GM19463 (cell line): ENCODE results near the gene ZNF451.
"Not testable (repeated sequence)": the region's sequence is repeated elsewhere in the genome, so short reads cannot be mapped to it uniquely, and the experiment has no call there.

Source experiments
- ATAC-seq: cut with Tn5 transposase; IDR thresholded peaks from one replicate; pipeline ENCODE4 v1.9.1; 2021; ENCODE audit warnings: mild to moderate bottlenecking, moderate library complexity; ENCODE audit not compliant: unreplicated experiment

ZNF451 gene

DNA sequence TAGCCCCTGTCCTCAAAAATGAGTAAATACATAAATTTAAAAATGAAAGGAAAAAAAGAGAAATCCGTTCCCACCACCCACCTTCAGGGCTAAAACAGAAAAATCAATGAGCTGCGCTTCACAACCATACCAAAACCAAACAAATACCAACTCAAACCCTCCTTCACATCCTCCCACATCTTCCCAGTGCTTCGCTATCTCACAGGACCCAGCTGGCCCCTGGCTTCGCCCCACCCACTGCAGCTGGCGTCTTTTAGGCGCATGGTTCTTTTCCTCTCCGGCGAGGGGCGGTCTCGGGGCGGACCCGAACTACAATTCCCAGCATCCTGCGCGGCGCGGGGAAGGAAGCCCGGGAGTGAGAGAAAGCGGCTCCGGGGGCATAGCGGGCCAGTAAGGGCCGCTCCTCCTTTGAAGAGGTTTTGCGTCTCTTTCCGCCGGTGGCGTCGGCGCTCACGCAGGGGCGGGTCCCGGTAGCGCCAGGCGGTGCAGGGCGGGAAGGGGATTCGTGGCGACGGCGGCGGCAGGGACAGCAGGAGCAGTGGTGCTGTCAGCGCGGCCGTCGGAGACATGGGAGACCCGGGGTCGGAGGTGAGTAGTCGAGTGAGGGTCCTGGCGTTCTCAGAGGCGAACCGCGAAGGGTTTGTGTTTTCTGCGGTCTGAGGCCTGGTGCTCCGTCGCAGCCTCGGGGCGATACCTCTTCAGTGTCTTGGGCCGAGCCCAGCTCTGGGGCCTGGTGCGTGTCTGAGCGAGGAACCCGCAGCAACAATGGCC is at the start of gene ZNF451:
TSS of gene ZNF451 (plus strand) at position 502 of the 771 bp plus-strand sequence. CDS start at position 568, 66 bp downstream.
- ATAC-seq, result peak; percentile 85

DNA sequence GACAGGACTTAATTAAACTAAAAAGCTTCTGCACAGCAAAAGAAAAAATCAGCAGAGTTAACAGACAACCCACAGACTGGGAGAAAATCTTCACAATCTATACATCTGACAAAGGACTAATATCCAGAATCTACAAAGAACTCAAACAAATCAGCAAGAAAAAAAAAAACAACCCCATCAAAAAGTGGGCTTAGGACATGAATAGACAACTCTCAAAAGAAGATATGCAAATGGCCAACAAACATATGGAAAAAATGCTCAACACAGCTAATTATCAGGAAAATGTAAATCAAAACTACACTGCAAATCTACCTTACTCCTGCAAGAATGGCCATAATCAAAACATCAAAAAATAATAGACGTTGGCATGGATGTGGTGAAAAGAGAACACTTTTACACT is 45.9 kb upstream of the ZNF451 start:
- ATAC-seq, result not testable (repeated sequence)

GRCh38 chr6:57044568-57044967 is 45.4 kb upstream of the ZNF451 start:
- no peak for ATAC-seq

DNA sequence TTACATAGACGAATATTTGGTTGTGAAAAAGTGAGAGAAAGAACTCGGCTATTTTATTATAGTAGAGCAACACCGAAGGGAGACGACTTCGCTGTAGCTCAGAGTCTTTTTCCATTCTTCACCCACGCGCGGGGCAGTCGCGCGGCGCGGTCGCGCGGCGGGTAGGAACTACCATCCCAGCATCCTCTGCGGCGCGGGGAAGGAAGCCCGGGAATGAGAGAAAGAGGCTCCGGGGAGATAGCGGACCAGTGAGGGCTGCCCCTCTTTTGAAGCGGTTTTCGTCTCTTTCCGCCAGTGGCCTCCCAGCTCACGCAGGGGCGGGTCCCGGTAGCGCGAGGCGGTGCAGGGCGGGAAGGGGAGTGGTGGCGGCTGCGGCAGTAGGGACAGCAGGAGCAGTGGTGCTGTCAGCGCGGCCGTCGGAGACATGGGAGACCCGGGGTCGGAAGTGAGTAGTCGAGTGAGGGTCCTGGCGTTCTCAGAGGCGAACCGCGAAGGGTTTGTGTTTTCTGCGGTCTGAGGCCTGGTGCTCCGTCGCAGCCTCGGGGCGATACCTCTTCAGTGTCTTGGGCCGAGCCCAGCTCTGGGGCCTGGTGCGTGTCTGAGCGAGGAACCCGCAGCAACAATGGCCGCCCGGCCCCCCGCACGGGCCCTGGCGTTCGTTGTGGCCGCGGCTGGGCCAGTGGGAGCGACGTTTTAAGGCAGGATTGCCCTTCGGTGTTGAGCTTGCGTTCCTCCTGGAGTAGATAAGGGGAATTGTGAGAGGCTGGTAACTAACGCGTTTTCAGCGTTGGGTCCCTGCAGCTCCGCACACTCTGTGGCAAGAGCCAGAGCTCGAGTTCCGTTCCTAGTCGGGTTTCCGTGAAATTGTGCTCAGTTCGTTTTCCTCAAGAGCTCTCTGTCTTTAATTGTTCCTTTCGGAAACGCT is 43.4 kb upstream of the ZNF451 start, which contains the start of gene KIAA1586:
TSS of gene KIAA1586 (plus strand) at position 362 of the 925 bp plus-strand sequence. CDS start at position 425, 63 bp downstream.
- peak; percentile 95 for ATAC-seq

- peak; percentile 16 for ATAC-seq
These were observed 42.8 kb upstream of the ZNF451 start for GRCh38 chr6:57047257-57047585.

DNA sequence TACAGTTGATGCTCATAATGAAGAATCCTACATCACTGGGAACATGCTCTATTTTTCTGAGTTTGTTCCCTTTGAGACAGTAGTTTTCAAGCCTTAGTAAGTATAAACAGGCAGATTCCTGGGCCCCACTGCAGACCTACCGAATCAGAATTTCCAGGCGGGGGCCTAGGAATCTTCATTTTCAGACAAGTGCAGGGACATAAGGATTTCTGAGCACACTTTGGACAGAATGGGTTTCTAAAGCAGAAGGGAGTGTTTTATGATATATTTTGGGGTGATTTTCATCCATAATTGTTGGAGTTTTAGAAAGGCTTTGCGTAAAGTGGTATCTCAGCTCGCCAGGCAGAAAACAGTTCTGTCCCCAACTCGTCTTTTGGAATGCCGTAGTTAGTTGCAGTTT is 42.1 kb upstream of the ZNF451 start:
- not testable (repeated sequence) for ATAC-seq

DNA sequence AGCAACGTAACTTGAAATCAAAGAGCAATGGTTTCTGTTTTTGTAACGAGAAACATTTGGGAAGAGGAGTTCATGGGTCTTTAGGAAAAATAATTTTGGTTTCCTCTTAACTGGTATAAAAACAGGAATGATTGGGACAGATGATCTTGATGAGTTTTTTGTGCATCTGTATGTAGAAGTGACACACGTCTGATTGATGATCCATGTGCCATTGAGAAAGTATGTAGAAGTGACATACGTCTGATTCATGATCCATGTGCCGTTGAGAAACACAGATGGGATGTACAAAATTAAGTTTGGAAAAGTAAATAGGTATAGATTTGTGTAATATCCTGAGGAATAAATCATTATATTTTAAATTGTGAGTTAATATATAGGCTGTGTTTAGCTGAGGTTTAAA is 41.4 kb upstream of the ZNF451 start:
- ATAC-seq, result no peak

DNA sequence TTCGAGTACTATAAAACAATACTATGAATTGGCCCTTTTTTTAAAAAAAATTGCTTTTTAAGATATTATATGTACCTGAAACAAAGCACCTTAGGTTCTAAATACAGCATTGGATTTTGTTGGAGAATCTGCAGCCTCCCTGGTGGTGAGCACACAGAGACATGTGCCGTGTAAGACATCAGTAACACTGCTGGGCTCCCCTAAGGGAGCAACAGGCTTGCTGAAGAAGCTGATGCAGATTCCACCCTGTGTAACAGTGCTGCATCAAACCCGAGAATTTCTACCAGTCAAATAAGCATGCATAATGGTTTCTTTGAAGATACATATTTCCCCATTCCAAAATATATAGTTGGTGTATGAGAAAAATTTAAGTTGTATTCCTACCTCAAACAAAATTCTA is 26.1 kb upstream of the ZNF451 start:
- no peak for ATAC-seq

DNA sequence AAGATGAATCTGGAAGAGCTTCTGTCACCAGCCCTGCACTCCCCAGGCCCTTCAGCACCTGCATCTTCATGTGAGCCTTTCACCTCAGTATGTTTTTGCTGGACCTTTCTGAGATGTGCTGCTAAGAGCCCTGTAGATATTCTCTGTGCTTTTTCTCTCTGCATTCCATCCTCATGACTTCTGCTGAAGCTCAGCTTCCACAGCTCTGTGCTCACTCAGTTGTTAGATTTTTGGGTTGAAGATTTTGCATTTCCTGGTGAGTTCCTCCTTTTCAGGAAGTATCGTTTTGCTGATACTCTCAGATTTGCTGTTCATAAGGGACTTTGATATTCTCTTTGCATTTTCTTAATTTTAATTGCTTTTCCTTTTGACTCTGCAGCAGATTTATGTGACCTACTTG is 25.2 kb upstream of the ZNF451 start:
- ATAC-seq, result no peak

- no peak for ATAC-seq
These were observed 21.9 kb upstream of the ZNF451 start for GRCh38 chr6:57068061-57068460.

GRCh38 chr6:57069228-57069627 is 20.8 kb upstream of the ZNF451 start:
- no peak for ATAC-seq

DNA sequence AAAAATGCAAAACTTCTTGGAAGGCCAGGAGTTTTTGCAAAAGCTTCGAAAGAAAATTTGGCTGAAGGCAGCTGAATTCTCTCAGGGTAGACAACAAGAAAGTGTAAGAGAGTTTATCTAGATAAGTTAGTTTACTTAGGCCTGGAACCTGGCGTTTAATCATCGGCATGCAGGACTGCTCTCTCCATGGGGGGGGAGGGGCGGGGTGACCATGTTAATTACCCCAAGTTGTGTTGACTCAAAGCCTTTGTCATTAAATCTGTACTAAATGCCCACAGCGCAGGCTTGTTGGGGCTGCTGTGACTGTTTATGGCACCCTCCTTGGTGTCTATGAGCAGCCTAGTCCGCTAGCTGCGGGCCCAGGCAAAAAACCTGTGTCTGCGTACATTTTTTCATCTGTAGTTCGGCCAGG is 20.1 kb upstream of the ZNF451 start:
- no peak for ATAC-seq

GRCh38 chr6:57072108-57072507 is 17.9 kb upstream of the ZNF451 start:
- ATAC-seq, result no peak

DNA sequence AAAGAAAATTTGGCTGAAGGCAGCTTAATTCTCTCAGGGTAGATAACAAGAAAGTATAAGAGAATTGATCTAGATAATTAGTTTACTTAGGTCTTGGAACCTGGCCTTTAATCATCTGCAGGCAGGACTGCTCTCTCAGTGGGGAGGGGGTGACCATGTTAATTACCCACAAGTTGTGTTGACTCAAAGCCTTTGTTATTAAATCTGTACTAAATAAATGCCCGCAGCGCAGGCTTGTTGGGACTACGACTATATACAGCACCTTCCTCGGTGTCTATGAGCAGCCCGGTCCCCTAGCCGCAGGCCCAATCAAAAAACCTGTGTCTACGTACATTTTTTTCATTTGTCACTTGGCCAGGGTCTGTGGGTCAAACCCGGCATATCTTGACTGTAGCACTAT is 15.6 kb upstream of the ZNF451 start:
- ATAC-seq, result no peak

DNA sequence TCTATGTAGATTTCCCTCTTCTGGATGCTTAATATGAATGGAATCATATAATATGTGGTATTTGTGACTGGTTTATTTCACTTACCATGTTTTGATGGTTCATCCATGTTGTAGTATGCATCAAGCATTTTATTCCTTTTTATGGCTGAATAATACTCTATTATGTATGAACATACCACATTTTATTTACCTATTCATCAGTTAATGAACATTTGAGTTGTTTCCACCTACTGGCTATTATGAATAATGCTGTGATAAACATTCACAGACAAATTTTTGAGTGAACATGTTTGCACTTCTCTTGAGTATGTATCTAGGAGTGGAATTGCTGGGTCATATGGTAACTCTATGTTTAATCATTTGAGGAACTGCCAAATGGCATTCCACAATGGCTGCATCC is 14.9 kb upstream of the ZNF451 start:
- no peak for ATAC-seq

DNA sequence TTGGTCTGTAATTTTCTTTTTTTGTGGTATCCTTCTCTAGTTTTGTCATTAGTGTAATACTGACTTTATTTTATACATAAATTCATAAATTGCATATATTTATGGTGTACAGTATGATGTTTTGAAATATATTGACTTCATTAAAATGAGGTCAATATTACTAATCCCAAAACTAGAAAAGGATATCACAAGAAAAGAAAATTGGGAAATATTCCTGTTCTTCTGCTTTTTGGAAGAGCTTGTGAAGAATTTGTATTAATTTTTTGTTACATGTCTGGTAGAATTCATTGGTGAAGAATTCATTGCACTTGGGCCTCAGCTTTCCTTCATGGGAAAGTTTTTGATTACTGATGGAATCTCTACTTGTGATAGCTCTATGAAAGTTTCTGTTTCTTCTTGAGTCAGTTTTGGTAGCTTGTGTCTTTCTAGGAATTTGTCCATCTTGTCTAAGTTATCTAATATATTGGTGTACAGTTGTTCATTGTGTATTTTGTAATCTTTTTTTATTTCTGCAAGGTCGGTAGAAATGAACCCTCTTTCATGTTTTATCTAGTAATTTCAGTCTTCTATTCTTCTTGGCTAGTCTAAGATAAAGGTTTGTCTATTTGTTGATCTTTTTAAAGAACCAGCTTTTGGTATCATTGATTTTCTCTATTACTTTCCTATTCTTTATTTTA is 11.3 kb upstream of the ZNF451 start:
- ATAC-seq, result no peak

- no peak for ATAC-seq
These were observed 4.5 kb upstream of the ZNF451 start for GRCh38 chr6:57085471-57085870.

GRCh38 chr6:57086843-57087242 is 3.1 kb upstream of the ZNF451 start:
- ATAC-seq, result no peak

- no peak for ATAC-seq
These were observed 2.1 kb upstream of the ZNF451 start for GRCh38 chr6:57087916-57088315.

DNA sequence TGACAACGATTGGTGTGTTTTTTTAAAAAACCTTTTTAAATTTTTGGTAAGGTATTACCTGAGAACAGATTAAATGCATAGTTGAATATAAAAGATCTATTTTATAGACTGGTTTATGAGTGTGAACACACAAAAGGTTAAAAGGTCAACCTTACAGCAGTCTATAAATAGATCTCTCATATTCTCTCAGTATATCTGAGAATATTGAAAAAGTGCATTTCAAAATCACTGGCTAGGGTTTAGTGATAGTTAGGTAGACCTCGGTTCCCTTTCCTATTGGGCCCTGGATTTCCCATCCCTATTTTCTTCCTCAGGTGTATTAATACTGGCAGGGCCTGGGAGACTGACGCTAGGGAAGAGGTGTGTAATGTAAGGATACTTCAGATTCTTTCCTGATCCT is 723 bp upstream of the ZNF451 start:
- no peak for ATAC-seq

DNA sequence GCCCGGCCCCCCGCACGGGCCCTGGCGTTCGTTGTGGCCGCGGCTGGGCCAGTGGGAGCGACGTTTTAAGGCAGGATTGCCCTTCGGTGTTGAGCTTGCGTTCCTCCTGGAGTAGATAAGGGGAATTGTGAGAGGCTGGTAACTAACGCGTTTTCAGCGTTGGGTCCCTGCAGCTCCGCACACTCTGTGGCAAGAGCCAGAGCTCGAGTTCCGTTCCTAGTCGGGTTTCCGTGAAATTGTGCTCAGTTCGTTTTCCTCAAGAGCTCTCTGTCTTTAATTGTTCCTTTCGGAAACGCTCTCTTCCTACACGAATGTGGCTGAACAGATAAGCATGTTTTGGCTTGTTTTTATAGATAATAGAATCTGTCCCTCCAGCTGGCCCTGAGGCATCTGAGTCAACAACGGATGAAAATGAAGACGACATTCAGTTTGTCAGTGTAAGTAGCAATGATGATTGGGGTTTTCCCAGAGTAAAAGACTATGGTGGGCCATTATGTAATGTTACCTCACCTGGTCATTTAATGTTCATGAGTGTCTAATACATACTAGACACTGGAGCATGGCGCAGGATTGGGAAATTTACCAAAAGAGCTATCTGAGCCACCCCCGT is 575 bp downstream of the ZNF451 start:
- peak; percentile 5 for ATAC-seq
